ENCODE data around the gene INTS3.
"Not testable (repeated sequence)": the region's sequence is repeated elsewhere in the genome, so short reads cannot be mapped to it uniquely, and the experiment has no call there.

The INTS3 gene

DNA sequence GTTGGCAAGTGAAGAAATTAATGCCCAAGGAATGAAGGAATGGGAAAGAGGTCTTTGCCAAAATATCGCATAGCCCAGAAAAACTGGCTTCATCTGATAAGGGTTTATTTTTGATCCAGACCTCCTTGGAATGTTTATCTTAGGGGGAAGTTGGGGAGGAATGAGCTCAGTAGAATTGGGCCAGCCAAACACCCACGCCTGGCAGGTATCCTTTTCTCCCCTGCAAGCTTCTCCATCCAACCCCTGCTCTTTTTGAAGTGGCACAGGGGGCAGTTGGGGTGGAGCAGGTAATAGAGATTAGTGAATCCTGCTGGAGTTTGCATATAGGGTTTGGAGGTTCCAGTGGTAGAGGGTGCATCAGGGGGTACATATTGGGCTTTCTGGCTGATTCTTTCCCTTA lies 21.1 kb downstream of the INTS3 start:
- Histone ChIP-seq H3K4me3 (ENCODE audit: low read length) (no peak overlapping the region), H3K9me3 (ENCODE audit: control insufficient read depth, low read length) (no peaks in the 10 kb centered on the region), H3K27me3 (ENCODE audit: control insufficient read depth, insufficient read depth, low read length) (no peaks in the 10 kb centered on the region), H3K9ac (ENCODE audit: low read length) (no peak overlapping the region), H3K4me1 (ENCODE audit: control insufficient read depth, insufficient read depth, low read length) (peaks cover 11% of the 10 kb centered on the region), H3K36me3 (ENCODE audit: control insufficient read depth, insufficient read depth, low read length) (peaks cover 22% of the 10 kb centered on the region)

DNA sequence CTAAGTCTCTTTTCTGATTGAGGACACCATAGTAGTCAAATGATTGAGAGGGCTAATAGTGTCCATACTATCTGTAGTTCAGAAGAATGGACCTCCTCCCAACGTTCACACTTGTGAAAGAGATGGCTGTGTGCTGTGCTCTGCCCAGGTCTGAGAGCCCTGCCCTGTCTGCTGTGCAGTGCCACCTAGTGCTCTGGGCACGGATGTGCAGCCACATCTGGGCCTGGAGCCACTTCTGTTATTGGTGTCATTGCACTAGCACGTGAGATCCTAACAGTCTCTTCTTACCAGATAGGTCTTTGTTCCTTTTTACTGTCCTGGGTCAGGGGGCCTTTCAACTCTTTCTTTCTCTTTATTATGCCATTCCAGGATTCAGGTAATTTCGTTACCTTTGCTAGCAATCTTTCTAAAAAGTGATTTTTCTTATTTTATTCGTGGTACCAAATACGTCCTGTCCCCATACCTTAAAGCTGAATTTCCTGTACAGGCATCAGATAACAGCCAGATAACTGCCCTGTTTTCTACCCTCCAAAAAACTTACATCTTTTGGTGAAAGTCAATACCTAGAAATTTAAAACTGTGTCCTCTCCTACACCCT lies 21.7 kb downstream of the INTS3 start:
- Histone ChIP-seq H3K9me3 (ENCODE audit: control insufficient read depth, low read length) (no peaks in the 10 kb centered on the region), H3K4me1 (ENCODE audit: control insufficient read depth, insufficient read depth, low read length) (peaks cover 11% of the 10 kb centered on the region), H3K4me3 (ENCODE audit: low read length) (no peak overlapping the region), H3K9ac (ENCODE audit: low read length) (no peak overlapping the region), H3K27me3 (ENCODE audit: control insufficient read depth, insufficient read depth, low read length) (no peaks in the 10 kb centered on the region), H3K36me3 (ENCODE audit: control insufficient read depth, insufficient read depth, low read length) (peaks cover 21% of the 10 kb centered on the region)

DNA sequence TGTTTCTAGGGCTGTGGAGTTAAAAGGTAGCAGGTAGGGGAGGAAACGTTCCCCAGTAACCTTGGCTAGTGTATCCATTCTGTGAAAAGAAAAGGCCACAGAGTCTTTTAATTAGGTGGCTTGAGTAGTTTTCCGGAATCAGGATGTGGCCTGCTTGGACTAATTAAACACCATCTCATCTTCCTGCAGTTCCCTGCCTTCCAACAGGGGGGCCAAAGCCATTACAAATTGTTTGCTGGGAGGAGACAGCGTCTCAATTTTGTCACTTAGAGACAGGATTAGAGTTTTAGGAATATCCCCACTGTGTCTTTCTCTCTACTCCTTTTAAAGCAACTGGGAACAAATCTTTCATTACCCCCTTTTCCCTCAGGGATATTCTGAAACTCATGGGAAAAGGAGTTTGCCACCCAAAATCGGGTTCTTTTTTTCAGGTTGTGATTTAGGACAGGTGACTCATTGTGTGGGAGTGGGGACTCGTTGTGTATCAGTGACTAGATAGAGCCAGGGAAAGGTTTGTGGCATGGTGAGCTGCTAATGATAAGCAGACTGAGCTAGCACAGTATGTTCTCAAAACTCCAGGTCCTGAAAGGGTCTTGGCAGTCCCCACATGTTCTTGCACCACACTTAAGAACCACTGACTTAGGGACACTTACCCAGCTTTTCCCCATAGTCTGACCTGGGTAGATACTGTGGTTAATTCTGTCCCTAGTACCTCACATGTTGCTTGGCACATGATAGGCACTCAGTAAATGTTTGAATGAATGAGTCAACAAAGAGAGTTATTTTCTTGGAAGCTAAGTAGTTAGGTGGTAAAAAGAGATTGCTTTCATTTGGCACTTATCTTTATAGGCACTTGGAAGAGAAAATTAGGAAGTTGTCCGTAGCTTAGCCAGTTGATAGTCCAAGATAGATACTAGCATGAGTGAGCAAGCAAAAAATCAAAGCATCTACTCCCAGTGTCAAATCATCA lies 22.5 kb downstream of the INTS3 start:
- H3K36me3 ChIP-seq (ENCODE audit: control insufficient read depth, insufficient read depth, low read length): peaks cover 22% of the 10 kb centered on the region
- no peak overlapping the region for H3K9ac ChIP-seq (ENCODE audit: low read length)
- no peaks in the 10 kb centered on the region for H3K27me3 ChIP-seq (ENCODE audit: control insufficient read depth, insufficient read depth, low read length)
- no peaks in the 10 kb centered on the region for H3K9me3 ChIP-seq (ENCODE audit: control insufficient read depth, low read length)
- H3K4me3 ChIP-seq (ENCODE audit: low read length): no peak overlapping the region
- H3K4me1 ChIP-seq (ENCODE audit: control insufficient read depth, insufficient read depth, low read length): peaks cover 11% of the 10 kb centered on the region

DNA sequence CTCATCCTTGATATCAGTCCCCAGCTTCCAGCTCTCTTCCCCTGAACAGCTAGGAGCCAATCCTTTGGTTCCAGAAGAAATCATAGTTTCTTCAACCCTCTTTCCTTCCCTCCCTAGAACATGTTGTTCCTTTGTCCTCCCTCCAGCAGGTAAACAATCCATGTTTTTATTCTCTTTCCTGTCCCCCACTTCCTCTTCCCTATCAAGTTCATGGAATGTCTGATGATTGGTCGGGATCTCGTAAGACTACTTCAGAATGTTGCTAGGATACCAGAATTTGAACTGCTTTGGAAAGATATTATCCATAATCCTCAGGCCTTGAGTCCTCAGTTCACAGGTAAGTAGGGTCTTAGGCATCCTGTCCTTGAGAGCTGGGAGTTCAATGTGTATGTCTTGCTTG lies 24.2 kb downstream of the INTS3 start:
- H3K9me3 ChIP-seq (ENCODE audit: control insufficient read depth, low read length): no peaks in the 10 kb centered on the region
- H3K36me3 ChIP-seq (ENCODE audit: control insufficient read depth, insufficient read depth, low read length): peaks cover 24% of the 10 kb centered on the region
- no peaks in the 10 kb centered on the region for H3K27me3 ChIP-seq (ENCODE audit: control insufficient read depth, insufficient read depth, low read length)
- no peak overlapping the region for H3K4me3 ChIP-seq (ENCODE audit: low read length)
- H3K4me1 ChIP-seq (ENCODE audit: control insufficient read depth, insufficient read depth, low read length): peaks cover 11% of the 10 kb centered on the region
- H3K9ac ChIP-seq (ENCODE audit: low read length): no peak overlapping the region

- Histone ChIP-seq H3K36me3 (ENCODE audit: control insufficient read depth, insufficient read depth, low read length) (peaks cover 22% of the 10 kb centered on the region), H3K4me1 (ENCODE audit: control insufficient read depth, insufficient read depth, low read length) (peaks cover 11% of the 10 kb centered on the region), H3K9ac (ENCODE audit: low read length) (no peak overlapping the region), H3K4me3 (ENCODE audit: low read length) (no peak overlapping the region), H3K9me3 (ENCODE audit: control insufficient read depth, low read length) (no peaks in the 10 kb centered on the region), H3K27me3 (ENCODE audit: control insufficient read depth, insufficient read depth, low read length) (no peaks in the 10 kb centered on the region)
Observed at GRCh38 chr1:153752571-153753195, 24.8 kb downstream of the INTS3 start.

DNA sequence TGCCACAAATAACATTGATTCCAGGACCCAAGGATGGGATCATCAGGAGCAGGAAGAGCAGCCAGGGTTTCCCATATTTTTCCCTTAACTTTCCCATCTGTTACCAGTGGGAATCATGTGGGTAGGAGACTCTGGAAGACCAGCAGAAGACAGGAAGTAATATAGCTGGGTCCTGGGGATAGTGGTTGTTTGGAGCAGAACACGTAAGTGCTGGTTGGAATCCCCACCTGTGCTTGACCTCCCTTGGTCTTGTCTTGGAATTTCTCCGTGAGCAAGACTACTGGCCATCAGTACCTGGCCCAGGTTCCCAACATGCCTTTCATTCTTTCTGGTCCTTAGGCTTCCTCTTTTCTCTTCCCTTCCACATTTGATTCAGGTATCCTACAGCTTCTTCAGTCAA lies 26.4 kb downstream of the INTS3 start:
- Histone ChIP-seq H3K4me1 (ENCODE audit: control insufficient read depth, insufficient read depth, low read length) (peaks cover 11% of the 10 kb centered on the region), H3K27me3 (ENCODE audit: control insufficient read depth, insufficient read depth, low read length) (no peaks in the 10 kb centered on the region), H3K9ac (ENCODE audit: low read length) (no peak overlapping the region), H3K4me3 (ENCODE audit: low read length) (no peak overlapping the region), H3K36me3 (ENCODE audit: control insufficient read depth, insufficient read depth, low read length) (peaks cover 12% of the 10 kb centered on the region), H3K9me3 (ENCODE audit: control insufficient read depth, low read length) (no peaks in the 10 kb centered on the region)

DNA sequence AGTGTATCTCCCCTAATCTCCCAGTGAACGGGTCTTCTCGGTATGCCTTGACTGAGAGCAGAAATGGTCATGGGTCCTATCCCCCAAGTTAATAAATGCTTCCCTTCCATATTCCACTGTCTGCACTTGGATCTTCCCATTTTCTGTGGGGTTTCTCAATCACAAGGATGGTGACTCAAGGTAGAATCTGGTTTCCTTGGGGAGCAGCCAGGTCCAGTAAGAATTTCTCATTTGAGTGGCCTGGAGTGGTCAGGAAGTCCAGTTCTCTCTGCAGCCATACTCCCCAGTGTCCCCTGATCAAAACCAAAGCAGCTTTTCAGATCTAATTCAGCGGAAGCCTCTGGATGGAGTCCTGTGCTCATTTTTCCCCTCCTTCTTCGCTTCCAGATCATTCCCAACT lies 32.6 kb downstream of the INTS3 start:
- H3K36me3 ChIP-seq (ENCODE audit: control insufficient read depth, insufficient read depth, low read length): peaks cover 2% of the 10 kb centered on the region
- H3K27me3 ChIP-seq (ENCODE audit: control insufficient read depth, insufficient read depth, low read length): no peaks in the 10 kb centered on the region
- peaks cover 23% of the 10 kb centered on the region for H3K4me1 ChIP-seq (ENCODE audit: control insufficient read depth, insufficient read depth, low read length)
- no peak overlapping the region for H3K9ac ChIP-seq (ENCODE audit: low read length)
- H3K9me3 ChIP-seq (ENCODE audit: control insufficient read depth, low read length): no peaks in the 10 kb centered on the region
- H3K4me3 ChIP-seq (ENCODE audit: low read length): no peak overlapping the region

GRCh38 chr1:153763365-153764225 lies 35.7 kb downstream of the INTS3 start:
- H3K9me3 ChIP-seq (ENCODE audit: control insufficient read depth, low read length): no peaks in the 10 kb centered on the region
- H3K9ac ChIP-seq (ENCODE audit: low read length): no peak overlapping the region
- H3K27me3 ChIP-seq (ENCODE audit: control insufficient read depth, insufficient read depth, low read length): no peaks in the 10 kb centered on the region
- no peaks in the 10 kb centered on the region for H3K36me3 ChIP-seq (ENCODE audit: control insufficient read depth, insufficient read depth, low read length)
- H3K4me1 ChIP-seq (ENCODE audit: control insufficient read depth, insufficient read depth, low read length): peaks cover 39% of the 10 kb centered on the region
- no peak overlapping the region for H3K4me3 ChIP-seq (ENCODE audit: low read length)

DNA sequence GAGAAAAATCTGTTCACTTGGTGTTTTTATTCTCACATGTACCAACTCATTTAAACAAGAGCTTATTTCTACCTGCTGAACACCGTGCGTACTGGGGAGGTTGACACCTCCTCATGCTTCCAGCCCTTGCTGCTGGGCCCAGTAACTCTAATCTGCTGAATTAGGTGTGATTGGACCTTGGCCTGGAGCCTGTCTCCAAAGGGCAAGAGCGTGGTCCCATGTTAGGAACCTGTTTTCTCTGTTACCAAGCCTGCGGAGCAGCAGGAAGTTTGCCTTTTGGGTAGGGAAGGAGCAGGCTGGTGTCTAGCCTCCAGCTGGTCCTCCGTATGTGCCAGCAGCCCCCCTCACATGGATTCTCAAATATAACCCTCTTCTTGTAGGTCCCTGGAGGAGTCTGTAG lies 36.5 kb downstream of the INTS3 start:
- Histone ChIP-seq H3K9me3 (ENCODE audit: control insufficient read depth, low read length) (no peaks in the 10 kb centered on the region), H3K4me3 (ENCODE audit: low read length) (no peak overlapping the region), H3K9ac (ENCODE audit: low read length) (no peak overlapping the region), H3K27me3 (ENCODE audit: control insufficient read depth, insufficient read depth, low read length) (no peaks in the 10 kb centered on the region), H3K4me1 (ENCODE audit: control insufficient read depth, insufficient read depth, low read length) (peaks cover 46% of the 10 kb centered on the region), H3K36me3 (ENCODE audit: control insufficient read depth, insufficient read depth, low read length) (no peaks in the 10 kb centered on the region)

DNA sequence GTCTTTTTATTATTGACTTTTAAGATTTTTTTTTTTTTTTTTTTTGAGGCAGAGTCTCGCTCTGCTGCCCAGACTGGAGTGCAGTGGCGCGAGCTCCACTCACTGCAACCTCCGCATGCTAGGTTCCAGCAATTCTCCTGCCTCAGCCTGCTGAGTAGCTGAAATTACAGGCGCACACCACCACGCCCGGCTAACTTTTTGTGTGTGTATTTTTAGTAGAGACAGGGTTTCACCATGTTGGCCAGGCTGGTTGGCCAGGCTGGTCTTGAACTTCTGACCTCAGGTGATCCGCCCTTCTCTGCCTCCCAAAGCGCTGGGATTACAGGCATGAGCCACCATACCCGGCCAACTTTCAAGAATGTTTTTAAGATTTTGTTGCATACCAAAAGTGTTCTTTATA lies 38.8 kb downstream of the INTS3 start:
- not testable (repeated sequence) for H3K36me3 ChIP-seq (ENCODE audit: control insufficient read depth, insufficient read depth, low read length); H3K9me3 ChIP-seq (ENCODE audit: control insufficient read depth, low read length); H3K27me3 ChIP-seq (ENCODE audit: control insufficient read depth, insufficient read depth, low read length); H3K4me3 ChIP-seq (ENCODE audit: low read length); H3K9ac ChIP-seq (ENCODE audit: low read length)
- peaks cover 59% of the 10 kb centered on the region for H3K4me1 ChIP-seq (ENCODE audit: control insufficient read depth, insufficient read depth, low read length)

DNA sequence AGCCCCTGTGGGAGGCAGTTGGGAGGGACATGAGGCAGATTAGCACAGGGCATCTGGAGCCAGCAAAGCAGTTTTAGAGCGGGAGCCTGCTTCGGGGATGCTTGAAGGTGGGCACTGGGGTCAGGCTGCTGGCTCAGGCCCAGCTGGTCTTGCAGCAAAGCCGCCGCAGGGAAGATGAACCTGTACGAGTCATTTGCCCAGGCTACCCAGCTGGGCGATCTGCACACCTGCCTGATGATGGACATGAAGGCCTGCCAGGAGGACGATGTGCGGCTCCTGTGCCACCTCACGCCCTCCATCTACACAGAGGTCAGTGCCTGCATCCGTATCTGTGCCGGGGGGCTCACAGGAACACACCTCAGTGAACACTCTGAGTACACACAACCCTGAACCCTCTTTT lies 39.7 kb downstream of the INTS3 start:
- H3K27me3 ChIP-seq (ENCODE audit: control insufficient read depth, insufficient read depth, low read length): no peaks in the 10 kb centered on the region
- H3K9me3 ChIP-seq (ENCODE audit: control insufficient read depth, low read length): no peaks in the 10 kb centered on the region
- peaks cover 59% of the 10 kb centered on the region for H3K4me1 ChIP-seq (ENCODE audit: control insufficient read depth, insufficient read depth, low read length)
- no peak overlapping the region for H3K4me3 ChIP-seq (ENCODE audit: low read length)
- H3K9ac ChIP-seq (ENCODE audit: low read length): peak overlapping the region; percentile 38
- H3K36me3 ChIP-seq (ENCODE audit: control insufficient read depth, insufficient read depth, low read length): no peaks in the 10 kb centered on the region

Measured in mucosa of stomach (tissue), 1 donor.